ENCODE results near the gene AICDA.

Gene AICDA

GRCh38 chr12:8556531-8557097, 56.0 kb downstream of the AICDA start:
- no peak for DNase-seq (ENCODE audit: low read depth in 2 of 2)

GRCh38 chr12:8554451-8555195, 58.0 kb downstream of the AICDA start:
- DNase-seq (ENCODE audit: low read depth in 2 of 2) = no peak

- no peak for DNase-seq (ENCODE audit: low read depth in 2 of 2)
Measured at GRCh38 chr12:8553088-8553627, 59.5 kb downstream of the AICDA start.

Measured in stimulated activated CD8-positive, alpha-beta memory T cell treated with anti-CD3 and anti-CD28 coated beads, Interleukin-2, amount 100 ng/mL, for 48 hours (primary cell).